HUDEP-2 (cell line): ENCODE results near the gene WNK4.
"Not testable (repeated sequence)": the region's sequence is repeated elsewhere in the genome, so short reads cannot be mapped to it uniquely, and the experiment has no call there.

Experiments used
- DNase-seq, 76 experiments: peaks; one replicate each; lab custom pipeline; 2025; ENCODE audit not compliant: unreplicated experiment in 76 of 76; lab: John Stamatoyannopoulos, UW

The WNK4 gene

GRCh38 chr17:42769964-42770363 is 10.4 kb upstream of the WNK4 start:
- not testable (repeated sequence) for DNase-seq

- DNase-seq = no peak
Measured at GRCh38 chr17:42772945-42773289, 7.5 kb upstream of the WNK4 start.

- peak in 73 of 76 experiments; percentile 15 to 85 (median 63) for DNase-seq
Measured at GRCh38 chr17:42773290-42774035, 6.9 kb upstream of the WNK4 start, which contains the start of gene VPS25. VPS25 (plus strand) TSS chr17:42773449; CDS start chr17:42773476, 27 bp downstream.

- DNase-seq = no peak
Measured at GRCh38 chr17:42774066-42774745, 6.2 kb upstream of the WNK4 start.

- DNase-seq = no peak
Measured at GRCh38 chr17:42775534-42776098, 4.8 kb upstream of the WNK4 start.

- DNase-seq = no peak
Measured at GRCh38 chr17:42778570-42778969, 1.8 kb upstream of the WNK4 start.

- no peak for DNase-seq
Measured at GRCh38 chr17:42779304-42779935, 990 bp upstream of the WNK4 start.

GRCh38 chr17:42780851-42781638 is 635 bp downstream of the WNK4 start:
- no peak for DNase-seq

- no peak for DNase-seq
Measured at GRCh38 chr17:42781639-42782165, 1.3 kb downstream of the WNK4 start.

- DNase-seq = no peak
Measured at GRCh38 chr17:42782166-42783061, 2.0 kb downstream of the WNK4 start.

GRCh38 chr17:42783062-42783790 is 2.8 kb downstream of the WNK4 start:
- DNase-seq = no peak

- no peak for DNase-seq
Measured at GRCh38 chr17:42783791-42784138, 3.4 kb downstream of the WNK4 start.

- no peak for DNase-seq
Measured at GRCh38 chr17:42784409-42784808, 4.0 kb downstream of the WNK4 start.

GRCh38 chr17:42784811-42785592 is 4.6 kb downstream of the WNK4 start:
- no peak for DNase-seq

GRCh38 chr17:42787266-42787665 is 6.9 kb downstream of the WNK4 start:
- DNase-seq = no peak

- no peak for DNase-seq
Measured at GRCh38 chr17:42791948-42792347, 11.5 kb downstream of the WNK4 start.

GRCh38 chr17:42792545-42792944 is 12.1 kb downstream of the WNK4 start:
- DNase-seq = no peak

- DNase-seq = no peak
Measured at GRCh38 chr17:42795061-42795460, 14.7 kb downstream of the WNK4 start.
